22Rv1 (cell line): Measurements from ENCODE around the gene CFAP74.

Experiments
- H3K27ac ChIP-seq: fragments of 450-650 bp; 2 replicates; pipeline ENCODE4 v1.5.1; 2017
- CTCF ChIP-seq: fragments of 450-650 bp; IDR thresholded peaks from 2 replicates; pipeline ENCODE4 v1.5.1; 2017; ENCODE audit warnings: mild to moderate bottlenecking
- ZFX ChIP-seq: fragments of 450-650 bp; IDR thresholded peaks from 2 replicates; pipeline ENCODE4 v1.6.1; 2017; ENCODE audit warnings: antibody characterized with exemption, borderline replicate concordance

Gene CFAP74

DNA sequence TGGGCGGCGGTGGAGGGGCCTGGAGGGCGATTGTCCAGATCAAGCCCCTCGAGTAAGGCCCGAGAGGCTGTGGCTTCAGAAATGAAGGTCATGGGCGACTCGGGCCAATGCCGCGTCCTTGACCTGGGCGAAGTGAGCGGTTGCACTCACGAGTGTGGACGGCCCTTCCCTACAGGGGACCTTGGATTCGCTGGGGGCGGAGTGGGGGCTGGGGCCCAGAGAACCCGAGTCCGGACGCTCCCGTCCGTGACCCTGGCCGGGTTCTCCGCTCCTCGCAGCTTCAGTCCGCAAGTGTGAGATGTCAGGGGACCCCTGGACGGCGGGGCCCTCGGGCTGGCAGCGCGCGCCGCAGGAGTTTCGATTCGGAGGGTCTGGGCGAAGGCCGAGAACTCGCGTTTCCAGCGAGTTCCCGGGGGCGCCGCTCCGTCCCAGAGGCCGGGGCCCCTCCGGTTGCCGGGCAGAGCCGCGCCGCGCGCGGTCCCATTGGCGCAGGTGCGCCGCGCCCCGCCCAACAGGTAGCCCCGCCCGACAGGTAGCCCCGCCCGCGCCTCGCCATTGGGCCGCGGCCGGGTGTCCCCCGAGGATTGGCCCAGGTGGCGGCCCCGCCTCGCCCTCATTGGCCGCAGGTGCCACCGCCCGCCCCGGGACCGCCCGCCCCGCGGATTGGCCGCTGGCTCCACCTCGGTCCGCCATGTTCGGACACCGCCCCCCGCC is 46.3 kb upstream of the CFAP74 start, which contains the start of gene PRKCZ:
Gene PRKCZ (plus strand): TSS at position 694 of the 714 bp plus-strand sequence. CDS start 220 bp downstream, outside the sequence.
- no peak for TF ChIP-seq ZFX
- TF ChIP-seq CTCF, result peak; percentile 26; the same call in 1 of the 2 replicates
- H3K27ac ChIP-seq, result peak within 1 kb of the TSS; percentile 62

GRCh38 chr1:2049225-2049717 is 45.7 kb upstream of the CFAP74 start:
- peak overlapping the region; percentile 62 for H3K27ac ChIP-seq
- TF ChIP-seq CTCF (peak; percentile 66), ZFX (no peak)

DNA sequence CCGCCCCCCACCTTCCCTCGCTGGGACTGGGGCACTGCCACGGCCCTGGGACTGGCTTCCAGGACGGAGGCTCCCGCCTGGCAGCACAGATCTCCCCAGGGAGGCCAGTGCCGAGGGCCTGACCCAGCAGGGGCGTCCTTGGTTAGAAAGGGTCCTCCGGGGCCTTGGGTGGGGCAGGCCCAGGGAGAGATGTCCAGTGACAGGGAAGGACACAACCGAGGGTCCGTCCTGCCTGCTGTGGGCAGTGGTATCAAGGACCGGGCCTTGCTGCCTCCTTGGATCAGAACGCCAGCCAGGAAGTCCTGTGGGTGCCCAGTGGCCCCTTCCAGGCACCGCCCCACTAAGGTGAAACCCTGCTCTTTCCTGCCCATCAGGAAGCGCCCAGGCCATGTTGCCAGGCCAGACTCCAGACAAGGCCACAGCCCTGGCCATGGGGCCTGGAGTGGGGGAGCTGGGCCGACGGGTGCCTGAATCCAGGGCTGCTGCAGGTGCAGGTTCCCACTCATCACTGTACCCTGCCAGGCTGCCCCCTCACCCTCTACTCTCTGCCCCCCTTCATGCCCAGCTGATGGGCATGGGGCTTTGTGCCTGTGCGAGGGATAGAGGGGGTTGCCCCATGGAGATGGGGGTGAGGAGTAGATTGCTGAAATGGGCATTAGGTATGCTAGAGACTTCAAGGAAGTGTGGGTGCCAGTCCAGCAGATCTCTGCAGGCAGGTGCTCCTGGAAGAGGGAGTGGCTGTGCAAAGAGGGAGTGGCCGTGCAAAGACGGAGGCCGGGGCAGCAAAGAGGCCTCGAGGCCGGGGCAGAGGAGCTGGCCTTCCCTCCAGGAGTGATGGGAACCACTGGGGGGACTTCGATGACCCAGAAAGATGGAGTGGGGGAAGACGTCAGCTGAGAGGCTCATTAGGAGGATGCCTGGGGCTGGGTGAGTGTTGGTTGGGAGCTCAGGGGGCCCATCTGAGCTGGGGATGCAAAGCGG is 44.5 kb upstream of the CFAP74 start:
- TF ChIP-seq CTCF (no peak), ZFX (no peak)
- no peak overlapping the region for H3K27ac ChIP-seq

DNA sequence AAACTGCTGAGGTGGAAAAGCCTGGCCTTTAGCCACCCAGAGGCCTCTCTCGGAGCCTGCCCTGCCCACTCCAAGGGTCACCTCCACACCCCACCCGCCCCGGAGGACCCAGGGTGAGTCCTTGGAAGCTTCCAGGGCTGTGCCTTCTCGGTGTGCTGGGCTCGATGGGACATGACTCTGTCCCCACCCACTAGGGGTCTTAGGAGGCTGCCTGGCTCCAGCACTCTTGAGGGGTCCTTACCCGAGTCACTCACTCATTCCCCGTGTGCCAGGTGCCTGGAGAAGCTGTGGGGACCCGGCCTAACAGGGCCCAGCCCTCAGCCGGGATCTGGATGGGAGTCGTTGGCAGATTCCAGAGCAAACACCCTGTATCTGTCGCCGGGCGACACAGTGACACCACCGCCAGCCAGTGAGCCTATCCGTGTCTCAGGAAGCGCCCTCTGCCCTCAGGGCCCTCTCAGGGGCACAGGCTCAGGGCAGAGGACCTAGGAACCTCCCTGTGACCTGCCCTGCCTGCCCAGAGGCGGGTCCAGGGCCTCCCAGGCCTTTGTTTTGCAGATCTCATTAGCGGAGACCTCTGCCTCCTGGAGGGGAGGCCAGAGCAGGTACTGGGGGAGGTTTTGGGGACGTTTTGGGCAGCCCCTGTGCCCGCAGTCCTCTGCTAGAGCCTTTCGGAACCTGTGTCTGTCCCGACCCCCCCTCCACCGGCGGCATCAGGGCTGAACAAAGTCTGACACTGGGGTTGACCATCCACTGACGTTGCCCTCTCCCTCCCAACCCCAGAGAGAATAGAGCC is 43.6 kb upstream of the CFAP74 start:
- TF ChIP-seq ZFX, result no peak
- TF ChIP-seq CTCF, result no peak
- H3K27ac ChIP-seq, result no peak overlapping the region

- TF ChIP-seq ZFX (no peak), CTCF (peak; percentile 94)
- H3K27ac ChIP-seq, result no peak overlapping the region
Observed at GRCh38 chr1:2046174-2046917, 42.8 kb upstream of the CFAP74 start.

GRCh38 chr1:2045468-2046173 is 42.0 kb upstream of the CFAP74 start:
- TF ChIP-seq CTCF, result no peak
- no peak for TF ChIP-seq ZFX
- H3K27ac ChIP-seq, result no peak overlapping the region
